GM19025 (cell line): Measurements from ENCODE around the gene RPL36AL.

Source experiments
- ATAC-seq: cut with Tn5 transposase; IDR thresholded peaks from one replicate; pipeline ENCODE4 v1.9.1; 2021; ENCODE audit warnings: mild to moderate bottlenecking, low read depth, moderate library complexity; ENCODE audit not compliant: unreplicated experiment

RPL36AL gene

GRCh38 chr14:49582113-49582977 lies 38.1 kb downstream of the RPL36AL start:
- no peak for ATAC-seq

- ATAC-seq, result no peak
Observed at GRCh38 chr14:49581209-49582112, 39.0 kb downstream of the RPL36AL start.

DNA sequence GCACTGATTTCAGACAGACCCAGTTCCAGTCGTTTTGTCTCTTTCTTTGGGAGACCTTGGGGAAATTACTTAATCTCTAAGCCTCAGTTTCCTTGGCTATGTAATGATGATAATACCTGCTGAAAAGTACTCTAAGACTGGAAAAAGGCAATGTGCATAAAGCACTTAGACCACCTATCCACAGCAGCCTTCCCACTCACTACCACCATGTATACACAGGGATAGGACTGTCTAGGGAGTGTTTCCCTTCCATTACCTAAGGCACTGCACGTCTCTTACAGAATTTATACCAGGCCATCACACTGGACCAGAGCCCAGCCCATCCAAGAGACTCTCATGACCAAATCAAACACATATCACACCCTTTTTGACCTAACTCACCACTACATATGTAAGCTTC lies 40.6 kb downstream of the RPL36AL start:
- ATAC-seq, result no peak

GRCh38 chr14:49578141-49578540 lies 42.3 kb downstream of the RPL36AL start:
- no peak for ATAC-seq

GRCh38 chr14:49574038-49574437 lies 46.4 kb downstream of the RPL36AL start:
- no peak for ATAC-seq

DNA sequence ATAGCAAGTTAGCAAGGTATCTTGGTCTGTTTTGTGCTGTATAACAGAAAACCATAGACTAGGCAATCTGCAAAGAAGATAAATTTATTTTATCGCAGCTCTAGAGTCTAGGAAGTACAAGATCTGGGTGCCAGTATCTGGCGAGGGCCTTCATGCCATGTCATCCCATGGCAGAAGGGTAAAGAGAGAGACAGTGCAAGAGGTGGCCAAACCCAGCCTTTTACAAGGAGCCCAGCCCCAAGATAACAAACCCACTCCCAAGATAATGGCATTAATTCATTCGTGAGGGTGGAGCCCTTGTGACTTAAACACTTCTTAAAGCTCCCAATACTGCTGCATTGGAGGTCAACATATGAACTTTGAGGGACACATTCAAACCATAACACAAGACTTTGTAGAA lies 51.1 kb downstream of the RPL36AL start:
- no peak for ATAC-seq
